GM10266 (cell line): ENCODE data around the gene RNGTT.
A peak's percentile ranks its signal among the peaks of the same experiment; 100 is the strongest.

Source experiments
- DNase-seq: peaks from one replicate; pipeline ENCODE4 v3.0.0; 2012; ENCODE audit errors: extremely low spot score
- CTCF ChIP-seq: IDR thresholded peaks from 2 replicates; pipeline ENCODE4 v1.5.1; 2012; ENCODE audit warnings: mild to moderate bottlenecking, low read depth; ENCODE audit not compliant: control insufficient read depth, insufficient read depth; ENCODE audit errors: missing control alignments

RNGTT gene

DNA sequence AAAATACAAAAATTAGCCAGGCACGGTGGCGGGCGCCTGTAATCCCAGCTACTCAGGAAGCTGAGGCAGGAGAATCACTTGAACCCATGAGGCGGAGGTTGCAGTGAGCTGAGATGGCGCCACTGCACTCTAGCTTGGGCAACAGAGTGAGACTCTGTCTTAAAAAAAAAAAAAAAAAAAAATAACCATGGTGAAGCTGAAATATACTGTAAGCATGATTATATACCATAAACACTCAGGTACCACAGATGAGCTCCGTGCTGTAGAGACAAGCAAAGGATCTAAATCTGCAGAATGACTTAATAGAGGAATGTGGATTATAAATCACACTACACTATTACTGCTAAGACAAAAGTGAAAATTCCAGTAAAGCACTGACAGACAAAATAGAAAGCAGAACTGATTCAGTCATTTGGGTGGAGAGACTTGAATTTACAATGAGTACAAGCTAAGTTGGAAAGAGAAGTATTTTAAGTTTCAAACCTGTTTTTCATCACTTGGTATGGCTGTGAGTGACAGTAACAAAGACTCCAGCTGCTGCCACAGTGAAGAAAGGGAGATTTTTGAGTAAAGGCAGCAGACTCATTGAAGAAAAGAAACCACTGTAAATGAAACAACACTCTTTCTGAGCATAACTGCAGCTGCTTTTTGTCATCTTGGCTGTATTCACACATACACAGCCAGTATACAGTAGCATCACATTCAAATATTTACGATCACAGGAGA is 322.1 kb downstream of the RNGTT start:
- TF ChIP-seq CTCF, result no peak
- DNase-seq, result peak; percentile 47

GRCh38 chr6:88637761-88638545 is 325.5 kb downstream of the RNGTT start:
- DNase-seq, result no peak
- TF ChIP-seq CTCF, result no peak

DNA sequence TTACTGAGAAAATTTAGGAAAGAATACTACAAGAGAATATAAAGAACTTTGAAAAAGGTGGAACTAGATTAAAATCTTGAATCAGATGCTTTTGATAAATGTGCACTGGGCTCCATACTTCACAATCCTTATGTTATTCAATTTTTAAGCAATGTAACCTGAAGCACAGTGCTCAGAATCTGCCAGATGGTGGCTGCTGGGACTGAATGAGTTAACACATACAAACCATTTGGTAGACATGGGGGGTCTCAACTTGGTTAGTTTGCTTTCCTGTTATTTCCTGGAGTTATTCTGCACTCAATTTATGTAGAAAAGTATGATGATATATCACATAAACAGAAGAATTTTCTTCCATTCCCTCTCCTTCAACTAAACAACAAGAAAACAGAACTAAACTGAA is 326.5 kb downstream of the RNGTT start:
- no peak for DNase-seq
- no peak for TF ChIP-seq CTCF

DNA sequence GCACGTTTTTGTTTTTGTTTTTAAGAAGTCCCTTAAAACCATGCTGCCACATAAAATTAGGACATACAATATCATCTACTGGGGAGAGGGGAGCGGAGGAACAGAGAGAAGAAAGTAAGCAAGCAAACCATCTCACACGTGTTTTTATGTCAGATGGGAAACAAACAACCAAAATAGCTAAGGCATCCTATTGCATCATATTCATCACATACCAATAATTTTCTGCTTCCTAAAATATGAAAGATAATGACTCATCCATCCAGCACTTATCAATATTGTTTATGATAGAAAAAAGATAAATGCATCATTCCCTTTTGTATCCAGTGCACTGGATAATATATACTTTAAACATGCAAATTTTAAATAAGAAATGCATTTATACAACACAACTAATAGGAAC is 329.6 kb downstream of the RNGTT start:
- no peak for DNase-seq
- no peak for TF ChIP-seq CTCF

DNA sequence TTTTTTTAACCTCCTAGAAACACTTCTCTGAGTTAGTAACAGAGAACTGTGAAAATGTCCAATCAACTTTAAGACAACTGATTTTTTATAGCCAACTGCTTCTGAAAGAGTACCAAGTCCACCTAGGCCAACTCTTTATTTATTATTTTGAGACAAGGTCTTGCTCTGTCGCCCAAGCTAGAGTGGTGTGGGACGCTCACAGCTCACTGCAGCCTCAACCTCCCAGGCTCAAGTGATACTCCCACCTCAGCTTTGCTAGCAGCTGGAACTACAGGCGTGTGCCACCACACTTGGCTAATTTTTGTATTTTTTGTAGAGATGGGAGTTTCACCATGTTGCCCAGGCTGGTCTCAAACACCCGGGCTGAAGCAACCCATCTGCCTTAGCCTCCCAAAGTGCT is 331.6 kb downstream of the RNGTT start:
- no peak for TF ChIP-seq CTCF
- no peak for DNase-seq

GRCh38 chr6:88629838-88630494 is 333.5 kb downstream of the RNGTT start:
- TF ChIP-seq CTCF, result peak; percentile 42
- DNase-seq, result no peak
